ENCODE results near the gene GPR146.
"Not testable (repeated sequence)": the region's sequence is repeated elsewhere in the genome, so short reads cannot be mapped to it uniquely, and the experiment has no call there.

The GPR146 gene

DNA sequence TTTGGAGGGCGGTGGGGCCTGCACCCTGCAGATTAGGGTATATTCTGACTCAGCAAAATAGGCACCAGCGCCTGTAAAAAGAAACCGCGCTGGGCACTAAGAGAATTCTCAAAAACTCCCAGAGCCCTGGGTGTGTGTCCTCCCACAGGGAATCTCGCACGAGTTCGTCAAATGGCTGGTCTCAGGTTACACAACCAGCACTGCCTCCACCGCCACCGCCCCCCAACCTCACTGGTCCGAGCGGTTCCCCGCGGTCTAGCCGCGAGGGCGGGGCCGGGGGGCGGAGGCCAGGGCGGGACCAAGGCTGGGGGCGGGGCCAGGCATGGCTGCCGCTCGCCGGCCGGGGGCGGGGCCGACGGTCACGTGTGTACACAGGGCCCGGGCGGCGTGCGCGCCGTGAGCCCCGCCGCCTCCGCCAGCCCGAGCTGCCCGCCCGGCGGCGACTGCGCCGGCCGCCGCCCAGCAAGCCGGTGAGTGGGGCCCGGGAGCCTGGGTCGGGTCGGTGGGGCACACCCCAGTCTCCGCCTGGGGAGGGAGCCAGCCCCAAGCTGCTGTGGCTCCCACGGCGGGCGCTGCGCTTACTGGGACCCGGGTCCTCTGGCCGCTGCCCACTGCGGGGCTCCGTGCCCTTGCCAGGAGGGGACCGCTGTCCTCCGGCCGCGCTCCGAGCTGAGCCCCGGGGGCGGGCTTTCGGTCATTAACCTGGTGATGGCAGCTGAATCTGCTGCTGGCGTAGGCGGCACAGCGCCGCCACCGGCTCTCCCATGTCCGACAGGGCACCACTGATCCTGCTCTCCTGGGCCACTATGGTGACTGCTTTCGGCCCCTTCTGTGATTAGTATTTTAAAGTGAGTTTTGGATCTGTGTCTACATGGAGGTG, at the start of gene GPR146:
Gene GPR146 (plus strand): TSS at position 358 of the 880 bp plus-strand sequence. CDS start 12,970 bp downstream, outside the sequence.
- TF ChIP-seq POLR2A (IDR thresholded peaks at IDR 0.05; ENCODE audit: low read length) = peak; percentile 57
- TF ChIP-seq GATA1 (IDR thresholded peaks at IDR 0.05; ENCODE audit: low read depth, low read length) = no peak
- DNase-seq = peak; percentile 97 to 98

GRCh38 chr7:994592-995308, 49.6 kb upstream of the GPR146 start:
- no peak for TF ChIP-seq POLR2A (IDR thresholded peaks at IDR 0.05; ENCODE audit: low read length)
- no peak for TF ChIP-seq GATA1 (IDR thresholded peaks at IDR 0.05; ENCODE audit: low read depth, low read length)
- no peak for DNase-seq

DNA sequence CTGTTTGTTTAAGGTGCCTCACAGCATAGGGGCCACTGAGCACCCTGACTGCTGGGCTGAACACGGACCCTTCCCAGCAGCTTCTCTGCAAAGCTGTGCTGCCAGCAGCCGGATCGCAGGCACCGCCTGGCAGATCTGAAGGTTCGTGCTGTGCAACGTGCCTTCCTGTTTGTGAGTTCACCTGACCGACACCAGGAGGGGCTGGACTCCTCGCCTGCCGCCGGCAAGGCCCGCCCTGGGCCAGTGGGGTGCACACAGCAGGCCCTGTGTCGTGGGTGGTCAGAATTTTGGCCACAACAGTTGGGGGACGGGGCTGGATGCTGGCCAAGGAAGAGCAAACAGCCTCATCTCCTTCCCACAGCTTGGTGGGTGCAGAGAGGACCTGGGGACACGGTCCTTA, 48.8 kb upstream of the GPR146 start:
- no peak for DNase-seq
- TF ChIP-seq POLR2A (IDR thresholded peaks at IDR 0.05; ENCODE audit: low read length) = no peak
- no peak for TF ChIP-seq GATA1 (IDR thresholded peaks at IDR 0.05; ENCODE audit: low read depth, low read length)

- TF ChIP-seq GATA1 (IDR thresholded peaks at IDR 0.05; ENCODE audit: low read depth, low read length) (no peak), POLR2A (IDR thresholded peaks at IDR 0.05; ENCODE audit: low read length) (no peak)
- DNase-seq = no peak
Observed at GRCh38 chr7:996079-996872, 48.1 kb upstream of the GPR146 start.

- no peak for DNase-seq
- TF ChIP-seq GATA1 (IDR thresholded peaks at IDR 0.05; ENCODE audit: low read depth, low read length) (no peak), POLR2A (IDR thresholded peaks at IDR 0.05; ENCODE audit: low read length) (no peak)
Observed at GRCh38 chr7:997404-998395, 46.6 kb upstream of the GPR146 start.

- no peak for TF ChIP-seq POLR2A (IDR thresholded peaks at IDR 0.05; ENCODE audit: low read length)
- no peak for TF ChIP-seq GATA1 (IDR thresholded peaks at IDR 0.05; ENCODE audit: low read depth, low read length)
- DNase-seq = no peak
Observed at GRCh38 chr7:999149-999879, 45.0 kb upstream of the GPR146 start.

DNA sequence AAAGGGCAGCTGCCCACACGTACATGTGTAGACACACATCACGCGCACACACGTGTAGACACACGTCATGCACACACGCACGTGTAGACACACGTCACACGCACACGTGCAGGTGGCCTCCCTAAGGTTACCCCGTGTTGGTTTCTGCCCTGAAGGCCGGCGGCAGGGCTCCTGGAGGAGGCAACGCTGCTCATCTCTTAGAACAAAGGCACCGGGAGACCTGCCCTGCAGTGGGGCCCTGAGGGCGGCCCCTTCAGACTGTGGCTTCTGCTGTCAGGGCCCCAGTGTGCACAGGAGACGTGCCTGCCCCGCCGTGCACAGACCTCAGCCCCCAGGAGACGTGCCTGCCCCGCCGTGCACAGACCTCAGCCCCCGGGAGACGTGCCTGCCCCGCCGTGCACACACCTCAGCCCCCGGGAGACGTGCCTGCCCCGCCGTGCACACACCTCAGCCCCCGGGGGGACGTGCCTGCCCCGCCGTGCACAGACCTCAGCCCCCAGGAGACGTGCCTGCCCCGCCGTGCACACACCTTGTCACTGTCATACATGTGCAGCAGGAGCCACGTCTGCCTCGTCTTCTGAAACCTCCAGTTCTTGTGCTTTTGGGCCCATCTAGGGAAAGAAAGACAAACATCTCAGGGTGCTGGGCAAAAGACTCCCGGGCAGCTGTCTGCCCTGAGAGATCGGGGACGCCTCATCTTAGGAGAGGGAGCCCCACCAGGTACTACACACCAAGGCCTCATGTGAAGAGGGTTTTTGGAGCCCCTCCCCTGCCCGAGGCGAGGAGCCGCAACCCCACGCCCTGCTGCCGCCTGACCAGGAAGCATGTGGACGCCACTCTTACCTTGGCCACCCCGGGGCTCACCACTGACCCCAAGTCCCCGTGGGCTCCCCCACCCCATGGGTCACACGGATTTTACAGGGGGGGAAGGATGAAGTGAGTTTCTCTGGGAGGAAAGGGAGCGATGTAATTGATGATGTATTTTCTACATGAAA, 44.1 kb upstream of the GPR146 start:
- TF ChIP-seq POLR2A (IDR thresholded peaks at IDR 0.05; ENCODE audit: low read length) = no peak
- no peak for TF ChIP-seq GATA1 (IDR thresholded peaks at IDR 0.05; ENCODE audit: low read depth, low read length)
- no peak for DNase-seq

GRCh38 chr7:1001069-1001770, 43.1 kb upstream of the GPR146 start:
- peak in 1 of 2 experiments; percentile 69 for DNase-seq

DNA sequence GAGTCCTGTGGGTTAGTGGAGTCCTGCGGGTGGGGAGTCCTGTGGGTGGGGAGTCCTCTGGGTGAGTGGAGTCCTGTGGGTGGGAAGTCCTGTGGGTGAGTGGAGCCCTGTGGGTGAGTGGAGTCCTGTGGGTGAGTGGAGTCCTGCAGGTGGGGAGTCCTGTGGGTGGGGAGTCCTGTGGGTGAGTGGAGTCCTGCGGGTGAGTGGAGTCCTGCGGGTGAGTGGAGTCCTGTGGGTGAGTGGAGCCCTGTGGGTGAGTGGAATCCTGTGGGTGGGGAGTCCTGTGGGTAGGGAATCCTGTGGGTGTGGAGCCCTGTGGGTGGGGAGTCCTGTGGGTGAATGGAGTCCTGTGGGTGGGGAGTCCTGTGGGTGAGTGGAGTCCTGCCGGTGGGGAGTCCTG, 42.3 kb upstream of the GPR146 start:
- DNase-seq = not testable (repeated sequence)

DNA sequence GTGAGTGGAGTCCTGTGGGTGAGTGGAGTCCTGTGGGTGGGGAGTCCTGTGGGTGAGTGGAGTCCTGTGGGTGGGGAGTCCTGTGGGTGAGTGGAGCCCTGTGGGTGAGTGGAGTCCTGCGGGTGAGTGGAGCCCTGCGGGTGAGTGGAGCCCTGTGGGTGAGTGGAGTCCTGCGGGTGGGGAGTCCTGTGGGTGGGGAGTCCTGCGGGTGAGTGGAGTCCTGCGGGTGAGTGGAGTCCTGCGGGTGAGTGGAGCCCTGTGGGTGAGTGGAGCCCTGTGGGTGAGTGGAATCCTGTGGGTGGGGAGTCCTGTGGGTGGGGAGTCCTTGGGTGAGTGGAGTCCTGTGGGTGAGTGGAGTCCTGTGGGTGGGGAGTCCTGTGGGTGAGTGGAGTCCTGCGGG, 41.9 kb upstream of the GPR146 start:
- DNase-seq = not testable (repeated sequence)

Data from erythroblast (primary cell).